GM19239 (cell line): ENCODE data around the gene ZBTB25.

ENCODE experiments used
- DNase-seq: peaks from one replicate; pipeline ENCODE4 v3.0.0; 2011; ENCODE audit warnings: low spot score; ENCODE audit not compliant: insufficient read length
- FAIRE-seq: peaks from 2 replicates; lab custom pipeline; 2011; peaks lifted over from hg19 to GRCh38; lab: Jason Lieb, UNC

The ZBTB25 gene

DNA sequence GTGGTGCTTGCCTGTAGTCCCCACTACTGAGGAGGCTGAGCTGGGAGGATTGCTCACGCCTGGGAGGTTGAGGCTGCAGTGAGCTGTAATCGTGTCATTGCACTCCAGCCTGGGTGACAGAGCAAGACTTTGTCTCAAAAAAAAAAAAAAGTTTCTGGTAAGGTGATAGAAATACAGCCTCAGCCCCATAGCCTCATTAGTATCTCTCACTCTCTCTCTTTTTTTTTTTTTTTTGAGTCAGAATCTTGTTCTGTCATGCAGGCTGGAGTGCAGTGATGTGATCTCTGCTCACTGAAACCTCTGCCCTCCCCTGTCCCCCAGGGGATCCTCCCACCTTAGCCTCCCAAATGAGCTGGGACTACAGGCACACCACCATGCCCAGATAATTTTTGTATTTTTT lies 96.3 kb downstream of the ZBTB25 start:
- no peak for FAIRE-seq
- DNase-seq, result no peak

- DNase-seq (no peak), FAIRE-seq (no peak)
Measured at GRCh38 chr14:64405295-64405694, 98.3 kb downstream of the ZBTB25 start.

- no peak for DNase-seq
- FAIRE-seq, result no peak
Measured at GRCh38 chr14:64401949-64402348, 101.7 kb downstream of the ZBTB25 start.

DNA sequence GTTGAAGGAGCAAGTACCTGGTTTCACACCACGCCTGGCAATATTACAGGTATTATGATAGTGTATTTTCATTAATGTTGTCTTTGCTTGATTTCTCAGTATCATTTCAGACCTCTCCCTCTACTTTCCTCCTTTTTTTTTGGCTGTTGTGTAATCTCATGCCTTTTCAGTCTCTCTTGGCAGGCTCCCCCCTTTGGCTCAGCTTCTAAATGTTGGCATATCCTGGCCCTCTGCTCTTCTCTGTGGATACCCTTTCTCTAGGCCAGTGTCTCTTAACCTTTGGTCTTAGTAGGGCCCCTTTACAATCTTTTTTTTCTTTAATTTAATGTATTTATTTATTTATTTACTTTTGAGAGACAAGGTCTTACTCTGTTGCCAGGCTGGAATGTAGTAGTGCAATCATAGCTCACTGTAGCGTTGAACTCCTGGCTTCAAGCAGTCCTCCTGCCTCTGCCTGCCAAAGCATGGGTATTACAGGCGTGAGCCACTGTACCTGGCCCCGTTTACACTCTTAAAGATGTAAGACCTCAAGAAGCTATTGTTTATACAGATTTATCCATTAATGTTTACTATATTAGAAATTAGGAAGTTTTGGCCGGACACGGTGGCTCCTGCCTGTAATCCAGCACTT lies 102.7 kb downstream of the ZBTB25 start:
- FAIRE-seq, result no peak

More for the DNA sequence above, 102.7 kb downstream of the ZBTB25 start:
- DNase-seq, result no peak
